GM12874 (cell line): ENCODE measurements around the gene ZSWIM3.

ENCODE experiments used
- TF ChIP-seq, protein P1 (sequence below): IDR thresholded peaks from 2 replicates; pipeline ENCODE4 v1.5.1; 2011; ENCODE audit warnings: low read depth, mild to moderate bottlenecking, control low read depth, low read length, moderate library complexity; ENCODE audit not compliant: insufficient read depth

ZSWIM3 gene

DNA sequence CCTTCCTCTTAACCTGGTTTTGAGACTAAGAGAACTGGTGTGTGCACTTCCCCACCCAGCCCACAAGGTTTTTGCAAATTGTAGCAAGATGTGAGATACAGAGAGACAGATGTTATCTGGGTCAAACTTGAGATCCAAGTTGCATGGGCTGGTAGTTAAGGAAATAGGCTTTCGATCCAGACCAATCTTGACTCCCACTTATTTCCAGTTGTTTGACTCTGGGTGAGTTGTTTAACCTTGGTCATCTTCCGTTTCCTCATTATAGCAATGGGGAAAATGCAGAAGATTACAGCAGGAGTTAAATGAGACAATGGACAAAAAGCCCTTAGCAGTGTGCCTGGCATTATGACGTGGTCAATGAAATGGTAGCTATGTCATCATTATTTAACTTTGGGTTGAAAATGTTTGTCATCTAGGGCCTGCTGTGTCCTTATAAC lies 22.1 kb upstream of the ZSWIM3 start:
- TF ChIP-seq, protein P1, sequence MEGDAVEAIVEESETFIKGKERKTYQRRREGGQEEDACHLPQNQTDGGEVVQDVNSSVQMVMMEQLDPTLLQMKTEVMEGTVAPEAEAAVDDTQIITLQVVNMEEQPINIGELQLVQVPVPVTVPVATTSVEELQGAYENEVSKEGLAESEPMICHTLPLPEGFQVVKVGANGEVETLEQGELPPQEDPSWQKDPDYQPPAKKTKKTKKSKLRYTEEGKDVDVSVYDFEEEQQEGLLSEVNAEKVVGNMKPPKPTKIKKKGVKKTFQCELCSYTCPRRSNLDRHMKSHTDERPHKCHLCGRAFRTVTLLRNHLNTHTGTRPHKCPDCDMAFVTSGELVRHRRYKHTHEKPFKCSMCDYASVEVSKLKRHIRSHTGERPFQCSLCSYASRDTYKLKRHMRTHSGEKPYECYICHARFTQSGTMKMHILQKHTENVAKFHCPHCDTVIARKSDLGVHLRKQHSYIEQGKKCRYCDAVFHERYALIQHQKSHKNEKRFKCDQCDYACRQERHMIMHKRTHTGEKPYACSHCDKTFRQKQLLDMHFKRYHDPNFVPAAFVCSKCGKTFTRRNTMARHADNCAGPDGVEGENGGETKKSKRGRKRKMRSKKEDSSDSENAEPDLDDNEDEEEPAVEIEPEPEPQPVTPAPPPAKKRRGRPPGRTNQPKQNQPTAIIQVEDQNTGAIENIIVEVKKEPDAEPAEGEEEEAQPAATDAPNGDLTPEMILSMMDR, result no peak

DNA sequence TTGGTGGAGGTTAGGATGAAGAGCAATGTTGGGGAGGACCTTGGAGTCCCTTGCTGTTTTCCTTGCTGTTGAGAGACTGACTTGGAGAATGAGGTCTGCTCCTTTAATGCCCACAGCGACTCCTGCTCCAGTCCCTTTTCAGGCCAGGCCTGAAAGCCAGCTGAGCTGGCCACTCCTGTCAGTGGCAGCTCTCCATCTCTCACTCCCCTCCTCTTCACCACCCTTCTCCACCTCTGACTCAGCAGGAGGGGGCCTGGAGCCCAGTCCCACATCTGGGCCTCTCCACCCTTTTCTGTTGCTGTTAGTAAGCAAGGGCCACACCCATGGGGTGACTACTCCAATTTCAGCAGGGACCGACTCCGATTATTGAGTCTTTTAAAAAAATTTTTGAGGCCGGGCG lies 21.6 kb upstream of the ZSWIM3 start:
- TF ChIP-seq, protein P1, result no peak

DNA sequence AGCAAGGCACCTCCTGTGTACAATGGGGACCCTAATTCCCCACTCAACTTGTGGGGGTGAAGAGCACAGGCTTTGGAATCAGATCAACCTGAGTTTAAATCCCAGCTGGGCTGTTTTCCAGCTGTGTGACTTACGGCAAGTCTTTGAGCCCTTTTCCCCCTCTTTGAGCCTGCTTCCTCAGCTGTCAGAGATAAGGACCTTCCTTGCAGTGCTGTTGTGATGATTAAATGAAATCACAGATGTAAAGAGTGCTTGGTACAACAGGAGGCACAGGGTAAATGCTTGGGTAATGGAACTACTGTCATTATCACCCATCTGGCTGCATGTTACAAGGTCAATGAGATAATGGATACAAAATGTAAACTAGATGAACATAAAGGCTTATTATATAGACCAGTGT lies 20.6 kb upstream of the ZSWIM3 start:
- TF ChIP-seq, protein P1, result no peak

DNA sequence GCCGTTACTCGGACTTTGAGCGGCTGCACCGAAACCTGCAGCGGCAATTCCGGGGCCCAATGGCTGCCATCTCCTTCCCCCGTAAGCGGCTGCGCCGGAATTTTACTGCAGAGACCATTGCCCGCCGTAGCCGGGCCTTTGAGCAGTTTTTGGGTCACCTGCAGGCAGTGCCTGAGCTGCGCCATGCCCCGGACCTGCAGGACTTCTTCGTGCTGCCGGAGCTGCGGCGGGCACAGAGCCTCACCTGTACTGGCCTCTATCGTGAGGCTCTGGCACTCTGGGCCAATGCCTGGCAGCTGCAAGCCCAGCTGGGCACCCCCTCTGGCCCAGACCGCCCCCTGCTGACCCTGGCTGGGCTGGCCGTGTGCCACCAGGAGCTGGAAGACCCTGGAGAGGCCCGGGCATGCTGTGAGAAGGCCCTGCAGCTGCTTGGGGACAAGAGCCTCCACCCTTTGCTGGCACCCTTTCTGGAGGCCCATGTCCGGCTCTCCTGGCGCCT lies 16.7 kb upstream of the ZSWIM3 start:
- TF ChIP-seq, protein P1, result no peak

DNA sequence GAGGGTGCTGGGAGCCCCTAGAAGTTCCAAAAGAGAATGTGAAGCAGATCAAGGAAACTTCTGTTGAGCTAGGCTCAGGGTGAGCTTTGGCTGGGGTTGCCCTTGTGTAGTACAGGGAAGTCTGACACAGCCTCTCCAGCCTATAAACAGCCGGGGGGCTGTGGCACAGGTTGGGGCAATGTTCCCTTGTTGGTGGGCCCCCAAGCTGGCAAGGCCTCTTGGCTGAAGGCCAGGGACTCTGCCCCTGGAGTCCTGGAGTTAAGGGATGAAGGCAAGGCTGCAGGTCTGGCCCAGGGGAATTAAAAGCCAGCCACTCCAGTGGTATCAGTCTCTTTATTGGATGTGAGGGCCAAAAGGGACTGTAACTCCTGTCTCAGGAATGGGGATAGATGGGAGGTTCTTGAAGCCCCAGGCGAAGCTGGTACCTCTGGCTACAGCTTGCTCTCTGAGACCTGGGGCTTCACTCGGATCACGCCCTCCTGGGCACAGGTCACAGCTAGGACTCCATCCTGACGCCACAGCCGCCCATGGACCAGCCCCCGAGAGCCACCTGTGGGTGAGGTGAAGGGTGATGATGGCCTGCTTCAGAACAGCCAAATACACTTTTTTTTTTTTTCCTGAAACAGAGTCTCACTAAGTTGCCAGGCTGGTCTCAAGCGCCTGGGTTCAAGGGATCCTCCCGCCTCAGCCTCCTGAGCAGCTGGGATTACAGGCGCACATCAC lies 15.8 kb upstream of the ZSWIM3 start:
- TF ChIP-seq, protein P1, result no peak

DNA sequence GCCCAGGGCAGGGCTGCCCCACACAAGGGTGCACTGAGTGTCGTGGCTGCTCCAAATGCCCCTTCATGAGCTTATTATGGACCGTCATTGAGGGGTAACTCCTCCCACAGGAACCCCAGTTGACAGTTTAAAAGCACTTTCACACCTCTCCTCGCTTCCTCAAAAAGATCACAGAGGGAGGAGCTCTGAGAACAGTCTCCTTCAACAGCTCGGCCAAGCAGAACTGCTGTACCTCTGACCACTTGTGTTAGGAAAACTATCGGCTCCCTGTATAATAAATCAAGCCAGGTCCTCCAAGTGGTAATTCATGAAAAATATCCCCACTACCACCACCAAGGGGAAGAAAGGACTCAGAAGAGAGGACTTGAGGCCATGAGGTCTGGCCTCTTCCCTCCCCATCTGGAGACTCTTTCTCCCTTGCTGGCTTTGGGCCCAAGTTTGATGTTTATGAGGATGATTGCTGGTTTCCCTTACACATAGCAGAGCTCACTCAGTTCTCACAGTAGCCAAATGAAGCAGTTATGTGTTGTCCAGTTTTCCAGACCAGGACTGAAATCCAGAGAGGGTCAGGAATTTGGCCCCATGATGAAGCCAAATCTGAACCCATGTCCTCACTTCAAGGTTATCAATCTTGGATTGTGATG lies 15.1 kb upstream of the ZSWIM3 start:
- TF ChIP-seq, protein P1, result no peak

DNA sequence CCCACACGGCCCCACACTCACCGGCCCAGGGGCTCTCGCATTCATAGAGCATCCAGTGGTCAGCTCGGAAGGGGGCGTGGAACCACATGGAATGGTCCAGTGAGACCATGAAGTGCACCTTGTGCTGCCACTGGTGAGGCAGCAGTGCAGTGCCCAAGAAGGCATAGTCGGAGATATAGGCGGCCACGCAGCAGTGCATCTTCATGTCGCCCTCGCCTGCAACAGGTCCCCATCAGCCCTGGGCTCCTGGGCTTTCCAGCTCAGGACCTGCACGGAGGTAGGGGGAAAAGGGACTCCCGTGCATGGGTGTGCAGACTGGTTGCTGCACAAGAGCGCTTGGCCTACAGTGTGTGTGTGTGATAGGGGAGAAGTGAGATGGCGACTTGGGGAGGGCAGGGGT lies 13.9 kb upstream of the ZSWIM3 start:
- TF ChIP-seq, protein P1, result no peak
